SK-N-SH (cell line): ENCODE data around the gene TUFM.

Experiments used
- ELF1 ChIP-seq: IDR thresholded peaks from 2 replicates; pipeline ENCODE4 v1.4.0; 2012
- EP300 ChIP-seq, 2 experiments: IDR thresholded peaks; 2 replicates each; pipeline versions ENCODE4 v1.4.0 to v1.6.1; 2012; ENCODE audit warnings: borderline replicate concordance in 1 of 2, low read depth in 1 of 2, low read length in 1 of 2
- JUND ChIP-seq: IDR thresholded peaks from 2 replicates; pipeline ENCODE4 v1.4.0; 2012
- NRF1 ChIP-seq: IDR thresholded peaks from 2 replicates; pipeline ENCODE4 v1.6.1; 2012; ENCODE audit warnings: low read depth, mild to moderate bottlenecking, low read length
- POLR2AphosphoS5 ChIP-seq: IDR thresholded peaks from 2 replicates; pipeline ENCODE4 v1.6.1; 2012; ENCODE audit warnings: low read depth, low read length
- TEAD4 ChIP-seq: IDR thresholded peaks from 2 replicates; pipeline ENCODE4 v1.4.0; 2012; ENCODE audit warnings: mild to moderate bottlenecking, borderline replicate concordance; ENCODE audit not compliant: insufficient read depth
- TF ChIP-seq, protein P1 (sequence below): fragments of 200-600 bp; sonication (generic); IDR thresholded peaks from 2 replicates; pipeline ENCODE4 v1.6.1; 2017; ENCODE audit warnings: antibody characterized with exemption, mild to moderate bottlenecking, moderate library complexity
- TF ChIP-seq, protein P2 (sequence below): IDR thresholded peaks from 2 replicates; pipeline ENCODE4 v1.6.1; 2012; ENCODE audit warnings: mild to moderate bottlenecking, low read depth, low read length, moderate library complexity

DNA sequence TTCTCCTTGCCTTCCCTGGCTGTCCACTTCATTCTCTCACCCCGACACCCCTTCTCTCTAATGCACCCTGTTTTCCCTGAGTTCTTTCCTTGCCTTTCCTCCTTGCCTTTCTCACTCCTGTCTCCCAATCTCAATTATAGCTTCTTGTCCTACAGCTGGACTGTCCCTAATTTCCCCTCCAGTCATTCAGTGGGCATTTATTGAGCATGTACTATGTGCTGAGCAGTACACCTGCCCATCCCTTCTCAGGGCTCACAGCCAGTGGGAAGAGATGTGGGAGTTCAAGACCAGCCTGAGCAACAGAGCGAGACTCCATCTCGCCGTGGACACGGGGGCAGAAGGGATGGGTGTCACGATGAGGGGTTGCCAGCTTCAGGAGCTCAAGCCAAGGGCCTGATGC is 37.9 kb upstream of the TUFM start:
- TF ChIP-seq, protein P1, sequence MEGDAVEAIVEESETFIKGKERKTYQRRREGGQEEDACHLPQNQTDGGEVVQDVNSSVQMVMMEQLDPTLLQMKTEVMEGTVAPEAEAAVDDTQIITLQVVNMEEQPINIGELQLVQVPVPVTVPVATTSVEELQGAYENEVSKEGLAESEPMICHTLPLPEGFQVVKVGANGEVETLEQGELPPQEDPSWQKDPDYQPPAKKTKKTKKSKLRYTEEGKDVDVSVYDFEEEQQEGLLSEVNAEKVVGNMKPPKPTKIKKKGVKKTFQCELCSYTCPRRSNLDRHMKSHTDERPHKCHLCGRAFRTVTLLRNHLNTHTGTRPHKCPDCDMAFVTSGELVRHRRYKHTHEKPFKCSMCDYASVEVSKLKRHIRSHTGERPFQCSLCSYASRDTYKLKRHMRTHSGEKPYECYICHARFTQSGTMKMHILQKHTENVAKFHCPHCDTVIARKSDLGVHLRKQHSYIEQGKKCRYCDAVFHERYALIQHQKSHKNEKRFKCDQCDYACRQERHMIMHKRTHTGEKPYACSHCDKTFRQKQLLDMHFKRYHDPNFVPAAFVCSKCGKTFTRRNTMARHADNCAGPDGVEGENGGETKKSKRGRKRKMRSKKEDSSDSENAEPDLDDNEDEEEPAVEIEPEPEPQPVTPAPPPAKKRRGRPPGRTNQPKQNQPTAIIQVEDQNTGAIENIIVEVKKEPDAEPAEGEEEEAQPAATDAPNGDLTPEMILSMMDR = no peak
- TF ChIP-seq JUND (no peak), EP300 (IDR thresholded peaks at IDR 0.05; ENCODE audit: borderline replicate concordance in 1 of 2, low read depth in 1 of 2, low read length in 1 of 2) (no peak), POLR2AphosphoS5 (no peak), NRF1 (no peak), TEAD4 (no peak), ELF1 (no peak)
- TF ChIP-seq, protein P2, sequence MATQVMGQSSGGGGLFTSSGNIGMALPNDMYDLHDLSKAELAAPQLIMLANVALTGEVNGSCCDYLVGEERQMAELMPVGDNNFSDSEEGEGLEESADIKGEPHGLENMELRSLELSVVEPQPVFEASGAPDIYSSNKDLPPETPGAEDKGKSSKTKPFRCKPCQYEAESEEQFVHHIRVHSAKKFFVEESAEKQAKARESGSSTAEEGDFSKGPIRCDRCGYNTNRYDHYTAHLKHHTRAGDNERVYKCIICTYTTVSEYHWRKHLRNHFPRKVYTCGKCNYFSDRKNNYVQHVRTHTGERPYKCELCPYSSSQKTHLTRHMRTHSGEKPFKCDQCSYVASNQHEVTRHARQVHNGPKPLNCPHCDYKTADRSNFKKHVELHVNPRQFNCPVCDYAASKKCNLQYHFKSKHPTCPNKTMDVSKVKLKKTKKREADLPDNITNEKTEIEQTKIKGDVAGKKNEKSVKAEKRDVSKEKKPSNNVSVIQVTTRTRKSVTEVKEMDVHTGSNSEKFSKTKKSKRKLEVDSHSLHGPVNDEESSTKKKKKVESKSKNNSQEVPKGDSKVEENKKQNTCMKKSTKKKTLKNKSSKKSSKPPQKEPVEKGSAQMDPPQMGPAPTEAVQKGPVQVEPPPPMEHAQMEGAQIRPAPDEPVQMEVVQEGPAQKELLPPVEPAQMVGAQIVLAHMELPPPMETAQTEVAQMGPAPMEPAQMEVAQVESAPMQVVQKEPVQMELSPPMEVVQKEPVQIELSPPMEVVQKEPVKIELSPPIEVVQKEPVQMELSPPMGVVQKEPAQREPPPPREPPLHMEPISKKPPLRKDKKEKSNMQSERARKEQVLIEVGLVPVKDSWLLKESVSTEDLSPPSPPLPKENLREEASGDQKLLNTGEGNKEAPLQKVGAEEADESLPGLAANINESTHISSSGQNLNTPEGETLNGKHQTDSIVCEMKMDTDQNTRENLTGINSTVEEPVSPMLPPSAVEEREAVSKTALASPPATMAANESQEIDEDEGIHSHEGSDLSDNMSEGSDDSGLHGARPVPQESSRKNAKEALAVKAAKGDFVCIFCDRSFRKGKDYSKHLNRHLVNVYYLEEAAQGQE = no peak
